Loucy (cell line): Measurements from ENCODE around the gene SMIM13.
A peak's percentile ranks its signal among the peaks of the same experiment; 100 is the strongest.

ENCODE experiments used
- H2AFZ ChIP-seq: fragments of 200-600 bp; sonication (generic); 2 replicates; pipeline ENCODE4 v1.6.0; 2016; ENCODE audit warnings: antibody characterized with exemption, mild to moderate bottlenecking, low read length, moderate library complexity
- H3F3A ChIP-seq: fragments of 200-600 bp; 2 replicates; pipeline ENCODE4 v1.6.0; 2016; ENCODE audit warnings: antibody characterized with exemption, low read depth, mild to moderate bottlenecking
- H3K27me3 ChIP-seq: fragments of 200-600 bp; sonication (generic); 2 replicates; pipeline ENCODE4 v1.6.1; 2014; ENCODE audit warnings: low read length, mild to moderate bottlenecking; ENCODE audit not compliant: insufficient read depth, poor library complexity, severe bottlenecking
- H3K36me3 ChIP-seq: fragments of 200-600 bp; sonication (generic); 2 replicates; pipeline ENCODE4 v1.6.1; 2016; ENCODE audit warnings: low read length; ENCODE audit not compliant: insufficient read depth
- H3K4me1 ChIP-seq: fragments of 200-600 bp; sonication (generic); 2 replicates; pipeline ENCODE4 v1.5.1; 2014; ENCODE audit warnings: low read length, mild to moderate bottlenecking; ENCODE audit not compliant: insufficient read depth, poor library complexity, severe bottlenecking
- H3K4me2 ChIP-seq: fragments of 200-600 bp; sonication (generic); 2 replicates; pipeline ENCODE4 v1.6.0; 2014; ENCODE audit warnings: antibody characterized with exemption, low read length, low read depth, mild to moderate bottlenecking; ENCODE audit not compliant: poor library complexity, severe bottlenecking
- H3K4me3 ChIP-seq: fragments of 200-600 bp; sonication (generic); 2 replicates; pipeline ENCODE4 v1.5.1; 2014; ENCODE audit warnings: low read length, mild to moderate bottlenecking, mixed read lengths; ENCODE audit not compliant: poor library complexity, severe bottlenecking
- H3K79me2 ChIP-seq: fragments of 200-600 bp; sonication (generic); 2 replicates; pipeline ENCODE4 v1.6.1; 2014; ENCODE audit warnings: low read length; ENCODE audit not compliant: insufficient read depth
- H3K9ac ChIP-seq: fragments of 200-600 bp; sonication (generic); 2 replicates; pipeline ENCODE4 v1.6.0; 2014; ENCODE audit warnings: mild to moderate bottlenecking, low read depth, low read length, moderate library complexity; ENCODE audit not compliant: poor library complexity, severe bottlenecking
- H3K9me2 ChIP-seq: fragments of 200-600 bp; sonication (generic); replicated peaks from 2 replicates; pipeline ENCODE4 v1.6.1; 2016; ENCODE audit warnings: low read depth, low read length, mixed read lengths
- H3K9me3 ChIP-seq: fragments of 200-600 bp; sonication (generic); 2 replicates; pipeline ENCODE4 v1.6.1; 2014; ENCODE audit warnings: mild to moderate bottlenecking, antibody characterized with exemption, low read length, low read depth; ENCODE audit not compliant: insufficient read depth
- H4K20me1 ChIP-seq: fragments of 200-600 bp; sonication (generic); 2 replicates; pipeline ENCODE4 v1.6.0; 2014; ENCODE audit warnings: antibody characterized with exemption, low read length, mild to moderate bottlenecking; ENCODE audit not compliant: insufficient read depth, poor library complexity, severe bottlenecking
- EZH2phosphoT487 ChIP-seq: fragments of 200-600 bp; IDR thresholded peaks from 2 replicates; pipeline ENCODE4 v1.6.1; 2018; ENCODE audit warnings: antibody characterized with exemption, mild to moderate bottlenecking, moderate library complexity, borderline replicate concordance
- TF ChIP-seq, protein P1 (sequence below): fragments of 200-600 bp; sonication (generic); conservative IDR thresholded peaks from 2 replicates; pipeline ENCODE4 v1.5.1; 2014; ENCODE audit warnings: mild to moderate bottlenecking, antibody characterized with exemption, low read length

The SMIM13 gene

GRCh38 chr6:11093626-11094410, at the start of gene SMIM13:
SMIM13 (plus strand) TSS chr6:11093834; CDS start chr6:11094314, 480 bp downstream.
- TF ChIP-seq, protein P1, sequence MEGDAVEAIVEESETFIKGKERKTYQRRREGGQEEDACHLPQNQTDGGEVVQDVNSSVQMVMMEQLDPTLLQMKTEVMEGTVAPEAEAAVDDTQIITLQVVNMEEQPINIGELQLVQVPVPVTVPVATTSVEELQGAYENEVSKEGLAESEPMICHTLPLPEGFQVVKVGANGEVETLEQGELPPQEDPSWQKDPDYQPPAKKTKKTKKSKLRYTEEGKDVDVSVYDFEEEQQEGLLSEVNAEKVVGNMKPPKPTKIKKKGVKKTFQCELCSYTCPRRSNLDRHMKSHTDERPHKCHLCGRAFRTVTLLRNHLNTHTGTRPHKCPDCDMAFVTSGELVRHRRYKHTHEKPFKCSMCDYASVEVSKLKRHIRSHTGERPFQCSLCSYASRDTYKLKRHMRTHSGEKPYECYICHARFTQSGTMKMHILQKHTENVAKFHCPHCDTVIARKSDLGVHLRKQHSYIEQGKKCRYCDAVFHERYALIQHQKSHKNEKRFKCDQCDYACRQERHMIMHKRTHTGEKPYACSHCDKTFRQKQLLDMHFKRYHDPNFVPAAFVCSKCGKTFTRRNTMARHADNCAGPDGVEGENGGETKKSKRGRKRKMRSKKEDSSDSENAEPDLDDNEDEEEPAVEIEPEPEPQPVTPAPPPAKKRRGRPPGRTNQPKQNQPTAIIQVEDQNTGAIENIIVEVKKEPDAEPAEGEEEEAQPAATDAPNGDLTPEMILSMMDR, result peak; percentile 43
- no peak for TF ChIP-seq EZH2phosphoT487
- Histone ChIP-seq H3K4me1 (peaks cover 36% of the 10 kb centered on the region), H3K4me2 (peak within 1 kb of the TSS; percentile 92), H3F3A (no peaks in the 10 kb centered on the region), H3K9me2 (no peaks in the 10 kb centered on the region), H3K27me3 (no peaks in the 10 kb centered on the region), H3K9me3 (no peaks in the 10 kb centered on the region), H3K79me2 (peaks cover 47% of the 10 kb centered on the region), H2AFZ (peak within 1 kb of the TSS; percentile 93), H3K36me3 (no peaks in the 10 kb centered on the region), H4K20me1 (peaks cover 21% of the 10 kb centered on the region), H3K9ac (peak within 1 kb of the TSS; percentile 81), H3K4me3 (peak within 1 kb of the TSS; percentile 86)

DNA sequence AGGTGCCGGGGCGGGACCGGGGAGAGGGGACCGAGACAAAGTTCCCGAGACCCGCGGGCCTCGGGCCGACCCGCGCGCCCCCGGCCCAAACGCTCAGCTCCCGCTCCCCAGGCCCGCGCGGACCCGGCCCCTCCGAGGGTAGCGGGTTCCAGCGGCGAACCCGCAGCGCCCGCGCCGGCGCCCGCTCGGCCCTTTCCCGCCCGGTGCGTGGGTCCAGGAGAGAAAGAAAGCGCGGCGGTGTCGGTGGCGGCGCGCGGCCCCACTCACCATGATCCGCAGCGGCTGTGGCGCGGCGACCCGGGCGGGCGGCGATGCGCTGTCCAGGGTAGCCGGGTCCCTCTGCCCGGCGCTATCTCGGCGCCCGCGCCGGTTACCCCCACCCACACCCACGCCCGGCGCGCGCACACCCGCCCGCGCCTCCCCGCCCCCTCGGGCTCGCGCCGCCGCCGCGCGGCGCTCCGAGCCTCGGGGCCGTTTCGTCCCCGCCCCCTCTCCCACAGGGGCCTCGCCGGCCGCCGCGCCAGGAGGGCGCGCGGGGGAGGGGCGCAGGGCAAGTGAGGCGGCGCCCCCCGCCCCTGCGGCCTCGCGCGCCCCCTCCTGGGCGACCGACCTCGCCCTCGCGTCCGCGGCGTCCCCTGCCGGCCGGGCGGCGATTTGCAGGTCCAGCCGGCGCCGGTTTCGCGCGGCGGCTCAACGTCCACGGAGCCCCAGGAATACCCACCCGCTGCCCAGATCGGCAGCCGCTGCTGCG, 49.5 kb upstream of the SMIM13 start, which contains the start of gene ELOVL2:
Gene ELOVL2 (minus strand): TSS at position 345 of the 751 bp plus-strand sequence. CDS start 75 bp downstream, at position 270.
- TF ChIP-seq, protein P1, result no peak
- H3K27me3 ChIP-seq, result no peaks in the 10 kb centered on the region
- no peak within 1 kb of the TSS for H3K4me3 ChIP-seq
- H3F3A ChIP-seq, result no peaks in the 10 kb centered on the region
- no peak within 1 kb of the TSS for H3K9ac ChIP-seq
- H3K4me2 ChIP-seq, result no peak within 1 kb of the TSS
- H3K9me2 ChIP-seq, result no peaks in the 10 kb centered on the region
- H3K36me3 ChIP-seq, result no peaks in the 10 kb centered on the region
- H3K4me1 ChIP-seq, result no peaks in the 10 kb centered on the region
- no peaks in the 10 kb centered on the region for H3K9me3 ChIP-seq
- H4K20me1 ChIP-seq, result no peaks in the 10 kb centered on the region
- H3K79me2 ChIP-seq, result no peaks in the 10 kb centered on the region
- no peak within 1 kb of the TSS for H2AFZ ChIP-seq

- Histone ChIP-seq H3K9me3 (no peaks in the 10 kb centered on the region), H3K9ac (no peak overlapping the region), H4K20me1 (no peaks in the 10 kb centered on the region), H3F3A (no peaks in the 10 kb centered on the region), H3K4me3 (no peak overlapping the region), H3K27me3 (no peaks in the 10 kb centered on the region), H3K4me1 (no peaks in the 10 kb centered on the region), H3K79me2 (no peaks in the 10 kb centered on the region), H3K9me2 (no peaks in the 10 kb centered on the region), H3K36me3 (no peaks in the 10 kb centered on the region), H3K4me2 (no peak overlapping the region), H2AFZ (no peak overlapping the region)
- TF ChIP-seq, protein P1, result no peak
- no peak for TF ChIP-seq EZH2phosphoT487
Observed at GRCh38 chr6:11044712-11045167, 48.9 kb upstream of the SMIM13 start.
